ENCODE measurements around the gene CEP120. TPM values are rescaled to one million over a fixed set of nuclear protein-coding genes. Genes with fewer than 3 reads are reported as not detected.

CEP120 gene
- total and polyA plus RNA-seq, 2 experiments from 2014 or later: 4.9 to 16.3 TPM

- Histone ChIP-seq H3K27me3 (ENCODE audit: insufficient read depth) (no peaks in the 10 kb centered on the region), H3K27ac (ENCODE audit: low read depth) (no peak overlapping the region), H3K4me3 (no peak overlapping the region), H3K4me1 (ENCODE audit: insufficient read depth) (peaks cover 4% of the 10 kb centered on the region; the same call in 1 of the 2 replicates), H2AFZ (no peak overlapping the region), H3F3A (replicated peaks; ENCODE audit: low read depth) (no peaks in the 10 kb centered on the region), H3K79me2 (replicated peaks; ENCODE audit: insufficient read depth) (no peaks in the 10 kb centered on the region), H3K9me2 (ENCODE audit: insufficient read depth) (no peaks in the 10 kb centered on the region), H3K36me3 (ENCODE audit: insufficient read depth) (no peaks in the 10 kb centered on the region), H3K4me2 (no peak overlapping the region), H4K20me1 (replicated peaks; ENCODE audit: insufficient read depth) (no peaks in the 10 kb centered on the region)
- Mint-ChIP-seq H3K4me3 (no peak overlapping the region), H3K27ac (no peak overlapping the region), H3K27me3 (ENCODE audit: insufficient read depth, low read depth, poor library complexity) (no peaks in the 10 kb centered on the region), H3K9me3 (peaks cover 21% of the 10 kb centered on the region; the same call in 2 of the 3 replicates), H3K36me3 (ENCODE audit: low read depth) (peaks cover 25% of the 10 kb centered on the region), H3K4me1 (no peaks in the 10 kb centered on the region; the same call in 2 of the 3 replicates)
- no peak for DNase-seq (ENCODE audit: low spot score)
- TF ChIP-seq JUNB (IDR thresholded peaks at IDR 0.05; ENCODE audit: unreplicated experiment) (no peak), ZNF462 (CRISPR knock-in tag; IDR thresholded peaks at IDR 0.05) (no peak), CREB1 (CRISPR knock-in tag; IDR thresholded peaks at IDR 0.05; ENCODE audit: low read depth) (no peak), STAT1 (IDR thresholded peaks at IDR 0.05; ENCODE audit: unreplicated experiment) (no peak), ZNF114 (CRISPR knock-in tag; IDR thresholded peaks at IDR 0.05) (no peak), ETS1 (IDR thresholded peaks at IDR 0.05) (no peak), CTCF (conservative IDR thresholded peaks at IDR 0.05; ENCODE audit: low read depth in 2 of 2) (no peak), EZH2 (IDR thresholded peaks at IDR 0.05; ENCODE audit: low read depth, unreplicated experiment) (no peak), NANOG (IDR thresholded peaks at IDR 0.05; ENCODE audit: borderline replicate concordance) (no peak), EZH2phosphoT487 (IDR thresholded peaks at IDR 0.05; ENCODE audit: unreplicated experiment) (no peak), POLR2AphosphoS5 (IDR thresholded peaks at IDR 0.05; ENCODE audit: low read depth) (no peak), ZNF331 (CRISPR knock-in tag; IDR thresholded peaks at IDR 0.05; ENCODE audit: low read depth) (no peak), REST (IDR thresholded peaks at IDR 0.05; ENCODE audit: unreplicated experiment) (no peak)
- ATAC-seq: no peak
Observed at GRCh38 chr5:123351240-123351639, 72.0 kb downstream of the CEP120 start.

All from GM23338 (cell line).